GM12878 (cell line): ENCODE measurements around the gene PHACTR3. TPM values are rescaled to one million over a fixed set of nuclear protein-coding genes. Genes with fewer than 3 reads are reported as not detected.

ENCODE experiments used
- ATAC-seq: fragments of 200-7000 bp; cut with Tn5 transposase; 3 replicates; pipeline ENCODE4 v1.9.1; 2020; ENCODE audit warnings: mild to moderate bottlenecking, moderate library complexity
- BruUV-seq: library from RNA; stranded (reverse); fragments of 400-500 nt; replicated peaks from 2 replicates; lab custom pipeline; 2021; lab: Mats Ljungman, UMichigan
- CTCF ChIA-PET: fragments of 300-600 bp; sonication (Branson Sonifier 250); formaldehyde crosslinking; extraction: SDS; loops from one replicate; lab custom pipeline; 2021; ENCODE audit warnings: inconsistent platforms; lab: Yijun Ruan, JAX
- POLR2A ChIA-PET: fragments of 350-600 bp; formaldehyde crosslinking; extraction: SDS; loops from one replicate; lab custom pipeline; 2021; ENCODE audit warnings: inconsistent platforms; lab: Charles Lee
- RAD21 ChIA-PET: fragments of 300-600 bp; sonication (Branson Sonifier 250); formaldehyde crosslinking; loops from one replicate; lab custom pipeline; 2023; ENCODE audit warnings: antibody characterized with exemption; ENCODE audit not compliant: unreplicated experiment; lab: Charles Lee
- SMC1A ChIA-PET: fragments of 300-600 bp; sonication (Branson Sonifier 250); formaldehyde crosslinking; loops from one replicate; lab custom pipeline; 2023; ENCODE audit not compliant: unreplicated experiment, uncharacterized antibody; lab: Charles Lee
- DNase-seq: peaks from one replicate; pipeline ENCODE4 v3.0.0-alpha.2; 2011; ENCODE audit warnings: low read depth, low spot score
- FAIRE-seq: peaks from 3 replicates; lab custom pipeline; 2011; peaks lifted over from hg19 to GRCh38; lab: Jason Lieb, UNC
- H2AFZ ChIP-seq: 2 replicates; pipeline ENCODE4 v1.6.0; 2011; ENCODE audit warnings: low read depth, low read length, control low read depth; ENCODE audit not compliant: control insufficient read depth
- H3K27ac ChIP-seq: 2 replicates; pipeline ENCODE4 v1.5.1; 2011; ENCODE audit warnings: control low read depth; ENCODE audit not compliant: control insufficient read depth, insufficient read depth
- H3K27me3 ChIP-seq, 2 experiments: replicated peaks in 1 of 2; 2 replicates each; pipeline versions ENCODE4 v1.6.0 to v1.6.1; 2011; ENCODE audit warnings: low read length in 1 of 2; ENCODE audit not compliant: control insufficient read depth in 2 of 2, insufficient read depth in 2 of 2
- H3K36me3 ChIP-seq, 2 experiments: 2 replicates each; pipeline ENCODE4 v1.5.1; 2011; ENCODE audit warnings: low read length in 1 of 2; ENCODE audit not compliant: control insufficient read depth in 2 of 2, insufficient read depth in 2 of 2
- H3K4me1 ChIP-seq: 2 replicates; pipeline ENCODE4 v1.6.1; 2011; ENCODE audit warnings: mild to moderate bottlenecking, low read length, moderate library complexity, mixed read lengths; ENCODE audit not compliant: control insufficient read depth, insufficient read depth
- H3K4me2 ChIP-seq: 2 replicates; pipeline ENCODE4 v1.6.0; 2011; ENCODE audit warnings: control low read depth; ENCODE audit not compliant: control insufficient read depth, insufficient read depth
- H3K4me3 ChIP-seq: fragments of 200-600 bp; sonication (generic); 2 replicates; pipeline ENCODE4 v1.5.1; 2016
- H3K79me2 ChIP-seq: 2 replicates; pipeline ENCODE4 v1.6.0; 2011; ENCODE audit warnings: low read length; ENCODE audit not compliant: control insufficient read depth, insufficient read depth
- H3K9ac ChIP-seq: 2 replicates; pipeline ENCODE4 v1.8.0; 2011; ENCODE audit warnings: low read length, control low read depth, mixed read lengths; ENCODE audit not compliant: control insufficient read depth, insufficient read depth
- H3K9me3 ChIP-seq: replicated peaks from 3 replicates; pipeline ENCODE4 v1.5.1; 2011; ENCODE audit warnings: mild to moderate bottlenecking, low read length; ENCODE audit not compliant: control insufficient read depth, insufficient read depth
- H4K20me1 ChIP-seq: 2 replicates; pipeline ENCODE4 v1.6.0; 2011; ENCODE audit not compliant: control insufficient read depth, insufficient read depth
- BHLHE40 ChIP-seq, 2 experiments: fragments of 450-650 bp in 1 of 2; IDR thresholded peaks; 2 replicates each; pipeline ENCODE4 v1.6.1; 2011 to 2017; ENCODE audit warnings: low read depth in 2 of 2, borderline replicate concordance in 1 of 2, improper control_type of control experiment in 1 of 2, low read length in 1 of 2, mild to moderate bottlenecking in 1 of 2
- CHD2 ChIP-seq: IDR thresholded peaks from 2 replicates; pipeline ENCODE4 v1.6.1; 2011; ENCODE audit warnings: low read depth, low read length, improper control_type of control experiment, borderline replicate concordance
- CREB1 ChIP-seq: IDR thresholded peaks from 2 replicates; pipeline ENCODE4 v1.6.1; 2012; ENCODE audit warnings: low read depth, mild to moderate bottlenecking, inconsistent platforms
- NFXL1 ChIP-seq: fragments of 450-650 bp; IDR thresholded peaks from 2 replicates; pipeline ENCODE4 v1.6.1; 2017; ENCODE audit warnings: antibody characterized with exemption, mild to moderate bottlenecking, borderline replicate concordance
- NR2F1 ChIP-seq: fragments of 450-650 bp; conservative IDR thresholded peaks from 2 replicates; pipeline ENCODE4 v1.6.1; 2017; ENCODE audit warnings: mild to moderate bottlenecking
- STAT3 ChIP-seq: IDR thresholded peaks from 2 replicates; pipeline ENCODE4 v1.6.1; 2011; ENCODE audit warnings: low read depth, low read length, improper control_type of control experiment
- SUPT20H ChIP-seq: IDR thresholded peaks from 2 replicates; pipeline ENCODE4 v1.6.1; 2011; ENCODE audit warnings: low read depth, mild to moderate bottlenecking, low read length, moderate library complexity, borderline replicate concordance; ENCODE audit not compliant: control insufficient read depth
- TBL1XR1 ChIP-seq: IDR thresholded peaks from 2 replicates; pipeline ENCODE4 v1.6.1; 2012; ENCODE audit warnings: low read depth, low read length, improper control_type of control experiment
- WRNIP1 ChIP-seq: IDR thresholded peaks from 2 replicates; pipeline ENCODE4 v1.6.1; 2011; ENCODE audit warnings: low read depth, low read length, improper control_type of control experiment, borderline replicate concordance
- WGBS: methylation state at CpG from one replicate; pipeline ENCODE4 v1.1.6; 2016; ENCODE audit warnings: low lambda C conversion rate; ENCODE audit not compliant: insufficient replicate concordance, insufficient coverage; ENCODE audit errors: missing lambda C conversion rate; 5-methylcytosine and 5-hydroxymethylcytosine counted together
- in situ Hi-C: fragments of 300-500 bp; cut with MboI; formaldehyde crosslinking; loops from 9 replicates; pipeline ENCODE4 v1.14.3; 2018; ENCODE audit warnings: mixed read lengths
- intact Hi-C: fragments of 100-400 bp; cut with micrococcal nuclease; formaldehyde crosslinking; loops from one replicate; pipeline ENCODE4 v1.14.2; 2022; ENCODE audit not compliant: unreplicated experiment
- polyA plus RNA-seq, 11 experiments: library from polyadenylated mRNA; depleted of rRNA in 4 of 11; unstranded in 6 of 11; stranded (reverse) in 5 of 11; fragments of >200 nt; fragmentation: Nextera tagmentation in 4 of 11; fragmentation: Illumina TruSeq in 1 of 11; extraction: Ambion mirVana in 4 of 11; extraction: Trizol in 1 of 11; gene quantifications; 1 replicate in 1 of 11; 2 replicates in 10 of 11; pipeline versions ENCODE4 v1.2.1 to v1.2.3, GENCODE V29; 2011 to 2016; ENCODE audit warnings: inconsistent platforms in 2 of 11, missing spikeins in 2 of 11, low read depth in 1 of 11
- total RNA-seq, 4 experiments: library from RNA; depleted of rRNA in 3 of 4; stranded (reverse); fragments of >200 nt in 3 of 4; fragmentation: Illumina TruSeq in 1 of 4; extraction: Trizol in 1 of 4; gene quantifications; 2 replicates each; pipeline versions ENCODE4 v1.2.1 to v1.2.3, GENCODE V29; 2013 to 2021

PHACTR3 gene
- total and polyA plus RNA-seq, 10 of the 15 experiments (the other 5 are each of a cell fraction or from before 2014, with no cell fraction given), result 0.17 to 2.7 (median 0.27) TPM; not detected in 1

DNA sequence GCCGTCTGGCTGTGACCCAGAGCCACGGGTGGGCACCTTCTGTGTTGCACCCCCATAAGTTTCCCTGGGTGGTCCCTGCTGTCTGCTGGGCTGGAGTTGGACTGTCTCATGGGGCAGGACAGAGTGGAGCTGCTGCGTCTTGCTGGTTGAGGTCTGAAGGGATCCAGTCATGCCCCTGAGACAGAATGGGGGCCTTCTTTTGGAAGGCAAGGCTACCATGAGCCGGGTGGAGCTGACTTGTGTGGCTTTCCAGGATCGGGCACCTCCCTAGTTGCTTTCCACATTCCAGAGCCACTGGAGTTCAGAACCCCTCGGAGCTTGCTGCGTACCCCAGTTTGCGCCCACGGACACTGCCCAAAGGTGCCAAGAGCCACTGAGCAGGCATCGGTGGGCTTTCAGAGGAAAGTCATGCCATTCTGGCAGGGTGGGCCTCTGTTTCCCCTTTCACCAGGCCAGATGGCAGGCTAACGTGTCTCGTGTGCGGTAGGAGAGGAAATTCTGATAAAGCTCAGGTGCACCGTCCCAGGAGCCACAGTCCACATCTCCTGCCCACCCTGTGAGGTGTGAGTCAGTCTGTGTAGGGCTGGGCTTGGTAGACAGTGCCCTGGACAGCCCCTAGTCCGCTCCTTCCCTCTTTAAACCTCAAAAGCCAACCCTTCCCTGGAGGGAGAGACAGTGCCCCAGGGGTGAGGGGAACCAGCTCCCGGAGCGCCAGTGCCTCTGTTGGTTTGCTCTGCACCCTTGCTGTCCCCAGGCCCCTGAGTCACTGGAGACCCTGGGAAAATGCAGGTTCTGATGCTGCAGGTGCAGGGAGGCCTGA lies 203.8 kb downstream of the PHACTR3 start (continued):
- no peak for TF ChIP-seq NR2F1

DNA sequence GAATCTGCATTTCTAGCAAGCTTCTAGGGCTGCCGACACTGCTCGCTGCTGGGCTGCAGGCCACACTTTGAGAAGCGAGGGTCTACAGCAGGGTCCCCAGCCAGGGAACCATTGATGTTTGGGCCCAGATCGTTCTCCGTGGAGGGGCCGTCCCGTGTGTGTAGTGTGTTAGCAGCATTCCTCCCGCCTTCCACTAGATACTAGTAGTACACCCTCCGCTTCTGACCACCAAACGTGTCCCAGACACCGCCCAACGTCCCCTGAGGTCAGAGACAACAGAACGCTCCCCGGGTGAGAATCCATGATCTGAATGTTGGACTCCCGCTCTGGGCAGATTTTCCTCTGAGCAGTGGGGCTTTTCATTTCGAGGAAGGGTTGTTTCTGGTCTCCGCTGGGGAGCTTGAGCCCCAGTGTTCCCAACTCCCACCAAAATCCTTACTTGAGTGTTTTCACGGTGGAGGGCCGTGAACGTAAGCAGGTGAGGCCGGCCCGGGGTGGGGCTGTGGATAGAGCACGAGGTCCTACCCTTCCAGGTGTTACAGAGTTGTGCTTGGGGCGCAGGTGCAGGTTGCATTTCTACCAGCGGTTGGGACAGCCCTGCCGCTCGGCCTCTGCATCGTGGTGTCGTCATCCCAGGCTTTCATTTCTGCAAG lies 204.5 kb downstream of the PHACTR3 start:
- no peaks in the 10 kb centered on the region for H3K4me1 ChIP-seq
- no peak for DNase-seq
- TF ChIP-seq STAT3, result no peak
- TF ChIP-seq TBL1XR1, result no peak
- no peak for TF ChIP-seq CHD2
- no peak for TF ChIP-seq CREB1
- TF ChIP-seq WRNIP1, result no peak
- TF ChIP-seq BHLHE40 (IDR thresholded peaks at IDR 0.05; ENCODE audit: borderline replicate concordance in 1 of 2, low read depth in 2 of 2, low read length in 1 of 2), result no peak
- no peak for TF ChIP-seq NFXL1
- TF ChIP-seq SUPT20H, result no peak
- TF ChIP-seq, all 136 proteins: peak for 0
- ChIA-PET CTCF (no interaction called here), SMC1A (interaction anchor here (1.2 kb wide), 1 partner anchor 40 kb away, joined by 3 read pairs; no protein-coding TSS in a partner anchor), POLR2A (no interaction called here), RAD21 (no interaction called here)
- no peak overlapping the region for H3K9ac ChIP-seq
- H3K9me3 ChIP-seq, result no peaks in the 10 kb centered on the region
- no peaks in the 10 kb centered on the region for H3K36me3 ChIP-seq
- H3K27me3 ChIP-seq, result no peaks in the 10 kb centered on the region; a peak in 1 of 4 replicates
- no TSS peak for BruUV-seq
- ATAC-seq, result no peak
- 37% methylated on average over 29 of the region's 29 CpGs for WGBS
- in situ Hi-C loops (loop anchor here (25.0 kb wide), 1 partner anchor 1247 kb away; no protein-coding TSS in a partner anchor), intact Hi-C loops (no loop called here)
- no peaks in the 10 kb centered on the region for H4K20me1 ChIP-seq
- no peaks in the 10 kb centered on the region for H3K79me2 ChIP-seq
- no peak overlapping the region for H3K4me3 ChIP-seq
- H3K4me2 ChIP-seq, result no peak overlapping the region
- FAIRE-seq, result no peak
- no peak overlapping the region for H2AFZ ChIP-seq
- H3K27ac ChIP-seq, result no peak overlapping the region
